Activated CD8-positive, alpha-beta memory T cell treated with anti-CD3 and anti-CD28 coated beads, Interleukin-2, amount 50 U/mL, for 1 hour (primary cell): ENCODE data around the gene HDGFL2.
"Not testable (repeated sequence)": the region's sequence is repeated elsewhere in the genome, so short reads cannot be mapped to it uniquely, and the experiment has no call there.

ENCODE experiments used
- DNase-seq: peaks from one replicate; pipeline ENCODE4 v3.0.0-alpha.2; 2020; ENCODE audit errors: extremely low read depth

HDGFL2 gene

DNA sequence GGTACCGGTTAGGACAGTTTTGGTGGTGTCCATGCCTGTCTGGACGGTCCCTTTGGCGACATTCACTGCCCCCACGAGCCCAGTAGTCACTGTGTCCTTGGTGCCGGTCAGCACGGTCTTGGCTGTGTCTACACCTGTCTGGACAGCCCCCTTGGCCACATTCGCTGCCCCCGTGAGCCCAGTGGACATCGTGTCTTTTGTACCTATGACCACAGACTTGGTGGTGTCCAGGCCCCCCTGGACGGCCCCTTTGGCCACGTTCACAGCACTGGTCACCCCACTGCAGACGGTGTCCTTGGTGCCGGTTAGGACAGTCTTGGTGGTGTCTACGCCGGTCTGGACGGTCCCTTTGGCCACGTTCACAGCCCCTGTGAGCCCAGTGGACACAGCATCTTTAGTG lies 40.0 kb downstream of the HDGFL2 start:
- no peak for DNase-seq

GRCh38 chr19:4513248-4513647 lies 41.2 kb downstream of the HDGFL2 start:
- DNase-seq, result no peak

DNA sequence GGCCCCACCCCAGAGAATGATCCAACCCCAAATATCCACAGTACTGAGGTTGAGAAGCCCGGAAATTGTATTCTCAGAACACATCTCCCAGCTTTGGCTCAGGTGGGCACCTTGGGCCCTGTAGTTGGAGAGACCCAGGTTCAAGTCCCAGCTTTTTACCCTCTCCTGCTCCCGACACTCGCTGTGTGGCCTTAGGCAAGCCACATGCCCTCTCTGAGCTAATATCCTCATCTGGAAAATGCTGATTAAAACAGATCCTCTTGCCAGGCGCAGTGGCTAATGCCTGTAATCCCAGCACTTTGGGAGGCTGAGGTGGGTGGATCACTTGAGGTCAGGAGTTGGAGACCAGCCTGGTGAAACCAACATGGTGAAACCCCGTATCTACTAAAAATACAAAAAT lies 43.6 kb downstream of the HDGFL2 start:
- no peak for DNase-seq

DNA sequence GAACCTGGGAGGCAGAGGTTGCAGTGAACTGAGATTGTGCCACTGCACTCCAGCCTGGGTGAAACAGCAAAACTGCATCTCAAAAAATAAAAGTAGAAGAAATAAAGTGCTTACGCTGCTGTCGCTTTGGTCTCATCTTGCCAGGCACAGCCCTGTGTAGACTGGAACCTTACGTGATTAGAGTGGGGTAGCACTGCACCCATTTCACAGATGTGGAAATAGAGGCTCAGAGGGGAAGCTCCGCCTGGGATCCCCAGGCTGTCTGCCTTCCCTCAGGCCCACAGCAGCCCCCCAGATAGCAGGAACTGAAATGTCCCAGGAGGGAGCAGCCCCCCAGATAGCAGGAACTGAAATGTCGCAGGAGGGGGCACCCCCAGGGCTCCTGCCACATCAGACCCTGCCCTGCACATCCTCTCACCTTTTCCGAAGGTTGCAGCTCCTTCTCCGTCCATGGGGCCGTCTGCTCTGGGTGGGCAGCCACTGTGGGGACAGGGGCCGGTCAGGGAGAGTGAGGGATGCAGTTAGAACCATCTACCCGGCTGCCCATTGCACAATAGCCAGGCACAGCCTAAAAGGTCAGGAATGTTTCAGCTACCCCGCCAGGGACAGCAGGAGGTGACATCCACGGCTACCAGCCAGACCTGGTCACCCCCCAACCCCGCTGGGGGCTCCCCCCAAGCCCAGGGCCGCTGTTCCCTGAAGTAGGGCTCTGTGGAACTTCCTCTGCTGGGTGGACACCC lies 44.3 kb downstream of the HDGFL2 start:
- no peak for DNase-seq

DNA sequence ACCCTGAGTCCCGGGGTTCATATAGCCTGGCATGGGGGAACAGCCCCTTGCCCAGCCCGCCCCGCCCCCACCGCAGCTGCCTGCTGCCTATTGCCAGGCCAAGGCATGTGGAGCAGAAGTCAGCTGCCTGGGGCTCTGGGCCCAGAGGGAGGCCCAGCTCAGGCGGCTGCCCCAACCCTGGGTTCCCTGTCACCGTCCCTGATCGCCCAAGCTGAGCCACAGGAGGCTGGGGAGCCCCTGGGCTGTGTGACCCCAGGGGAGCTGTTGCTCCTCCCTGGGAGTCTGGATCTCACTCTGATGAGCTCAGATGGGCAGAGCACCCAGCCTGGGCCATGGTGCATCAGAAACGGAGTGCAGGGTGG lies 44.8 kb downstream of the HDGFL2 start:
- no peak for DNase-seq

- no peak for DNase-seq
Measured at GRCh38 chr19:4517451-4518057, 45.5 kb downstream of the HDGFL2 start.

DNA sequence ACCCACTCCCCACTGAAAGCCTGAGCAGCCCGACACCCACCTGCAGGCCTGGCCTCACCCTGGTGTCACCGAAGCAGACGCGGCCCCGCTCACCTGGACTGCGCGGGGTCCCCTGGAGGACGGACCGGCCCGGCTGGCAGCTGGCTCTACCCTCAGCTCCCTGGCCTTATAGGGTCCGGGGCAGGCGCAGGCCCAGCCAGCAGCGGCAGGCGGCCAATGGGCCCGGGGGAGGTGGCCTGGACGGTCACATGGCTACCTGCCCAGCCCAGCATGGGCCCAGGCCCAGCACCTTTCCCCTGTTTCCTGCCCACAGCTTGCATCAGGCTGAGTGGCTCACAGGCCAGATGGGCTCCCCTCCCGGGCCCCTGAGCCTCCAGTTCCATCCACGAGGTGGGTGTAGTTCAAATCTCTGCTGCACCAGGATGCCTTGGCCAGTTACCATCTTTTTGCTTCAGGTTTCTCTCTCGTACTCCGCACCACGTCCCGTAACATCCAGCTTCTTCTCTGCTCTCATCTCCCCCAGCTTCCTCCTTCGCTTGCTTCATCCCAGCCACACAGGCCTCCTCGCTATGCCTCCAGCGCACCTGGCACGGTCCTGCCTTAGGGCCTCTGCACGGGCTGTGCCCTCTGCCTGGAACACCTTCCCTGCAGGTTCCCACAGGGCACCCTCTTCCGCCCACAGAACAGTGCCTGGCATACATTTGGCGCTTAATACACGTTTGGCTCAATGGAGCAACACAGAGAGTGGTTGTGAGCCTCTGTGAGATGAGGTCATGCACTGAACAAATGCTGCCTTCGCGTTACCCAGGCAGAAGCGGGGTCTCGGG lies 46.5 kb downstream of the HDGFL2 start, which contains the start of gene PLIN4:
Gene PLIN4 (minus strand): TSS at position 142 of the 827 bp plus-strand sequence. CDS start 214 bp downstream, outside the sequence.
- no peak for DNase-seq

- no peak for DNase-seq
Measured at GRCh38 chr19:4519172-4519496, 47.0 kb downstream of the HDGFL2 start.

GRCh38 chr19:4519521-4520277 lies 47.6 kb downstream of the HDGFL2 start:
- no peak for DNase-seq

- no peak for DNase-seq
Measured at GRCh38 chr19:4521170-4521887, 49.2 kb downstream of the HDGFL2 start.

DNA sequence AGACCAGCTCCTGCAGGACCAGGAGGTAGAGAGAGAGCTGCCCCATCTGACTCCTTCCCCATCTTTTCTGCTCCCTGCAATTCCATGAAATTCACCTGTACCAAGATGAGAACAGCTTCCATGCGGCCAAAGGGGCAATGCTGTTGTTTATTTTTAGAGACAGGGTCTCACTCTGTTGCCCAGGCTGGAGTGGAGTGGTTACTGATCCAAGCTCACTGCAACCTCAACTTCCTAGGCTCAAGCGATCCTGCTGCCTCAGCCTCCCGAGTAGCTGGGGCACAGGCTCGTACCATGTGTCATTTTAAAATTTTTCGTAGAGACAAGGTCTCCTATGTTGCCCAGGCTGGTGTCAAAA lies 49.8 kb downstream of the HDGFL2 start:
- no peak for DNase-seq

- no peak for DNase-seq
Measured at GRCh38 chr19:4522291-4523002, 50.4 kb downstream of the HDGFL2 start.

GRCh38 chr19:4523306-4524110 lies 51.4 kb downstream of the HDGFL2 start:
- no peak for DNase-seq

- DNase-seq, result no peak
Measured at GRCh38 chr19:4524808-4525562, 52.9 kb downstream of the HDGFL2 start.

GRCh38 chr19:4525563-4526002 lies 53.5 kb downstream of the HDGFL2 start:
- no peak for DNase-seq

- DNase-seq, result not testable (repeated sequence)
Measured at GRCh38 chr19:4527377-4527776, 55.3 kb downstream of the HDGFL2 start.

DNA sequence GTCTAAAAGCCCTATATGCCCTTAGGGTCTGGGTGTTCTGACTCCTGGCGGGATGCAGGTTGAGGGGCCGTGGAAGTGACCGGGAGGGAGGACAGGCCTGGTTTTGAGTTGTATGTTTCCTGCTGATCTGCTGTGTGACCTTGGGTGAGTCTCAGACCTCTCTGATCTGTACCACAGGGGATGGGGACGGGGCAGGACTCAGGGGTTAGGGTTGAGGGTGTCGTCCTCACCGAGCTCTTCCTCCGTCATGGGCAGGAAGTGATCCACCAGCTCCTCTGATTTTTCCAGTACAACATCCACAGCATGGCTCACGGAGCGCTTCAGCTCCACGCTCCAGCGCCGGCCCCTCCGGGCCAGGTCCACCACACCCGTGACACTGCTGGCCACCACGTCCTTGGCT lies 56.7 kb downstream of the HDGFL2 start:
- DNase-seq, result no peak

DNA sequence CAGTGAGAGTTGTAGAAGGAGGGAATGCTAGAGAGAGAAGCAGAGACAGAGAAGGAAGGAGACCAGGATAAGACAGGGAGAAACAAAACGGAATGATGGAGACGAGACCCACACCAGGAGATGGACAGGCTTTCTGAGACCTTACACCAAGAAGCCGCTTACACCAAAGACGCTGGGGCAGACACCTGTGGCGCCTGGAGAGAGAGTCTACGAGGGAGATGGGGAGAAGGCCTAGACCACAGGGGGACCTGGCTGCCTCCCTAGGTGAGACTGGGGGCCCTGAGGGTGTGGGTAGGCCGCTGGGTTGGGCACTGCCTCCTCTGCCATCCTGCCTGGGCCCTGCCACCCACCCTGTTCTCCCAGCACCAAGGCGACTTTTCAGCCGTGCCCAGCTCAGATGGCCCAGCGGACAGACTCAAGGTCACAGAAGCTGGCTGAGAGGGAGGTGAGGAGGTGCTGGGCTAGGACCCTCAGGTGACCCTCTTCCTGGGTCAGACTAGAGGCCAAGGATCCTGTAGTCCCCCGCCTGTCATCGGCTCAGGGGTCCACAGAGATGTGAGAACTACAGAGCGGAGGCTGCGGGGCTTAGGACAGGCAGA lies 57.9 kb downstream of the HDGFL2 start:
- no peak for DNase-seq
